Esophagus muscularis mucosa (tissue), 4 donors: ENCODE measurements around the gene SPAG16.

Experiments used
- CTCF ChIP-seq, 3 experiments: fragments of 200-600 bp in 2 of 3; fragments of 450-650 bp in 1 of 3; sonication (generic) in 2 of 3; IDR thresholded peaks; one replicate each; pipeline ENCODE4 v1.5.1; 2017 to 2019; ENCODE audit warnings: antibody characterized with exemption in 3 of 3, mild to moderate bottlenecking in 2 of 3, moderate library complexity in 1 of 3
- EP300 ChIP-seq: sonication (generic); formaldehyde crosslinking; IDR thresholded peaks from one replicate; pipeline ENCODE4 v1.6.1; 2017; ENCODE audit warnings: antibody characterized with exemption
- POLR2A ChIP-seq: fragments of 450-650 bp; IDR thresholded peaks from one replicate; pipeline ENCODE4 v1.6.1; 2017; ENCODE audit warnings: antibody characterized with exemption, moderate library complexity, mild to moderate bottlenecking, low read depth
- POLR2AphosphoS5 ChIP-seq, 2 donors: sonication (generic); formaldehyde crosslinking; IDR thresholded peaks; one replicate each; pipeline ENCODE4 v1.6.1; 2017; ENCODE audit warnings: antibody characterized with exemption in 2 of 2

GRCh38 chr2:214220251-214220650, 936.0 kb downstream of the SPAG16 start:
- no peak for TF ChIP-seq EP300
- no peak for TF ChIP-seq CTCF (IDR thresholded peaks at IDR 0.05)
- no peak for TF ChIP-seq POLR2AphosphoS5 (IDR thresholded peaks at IDR 0.05)
- TF ChIP-seq POLR2A, result no peak
